HUDEP-2 (cell line): ENCODE results near the gene SLC7A7.
"Not testable (repeated sequence)": the region's sequence is repeated elsewhere in the genome, so short reads cannot be mapped to it uniquely, and the experiment has no call there.

Experiments used
- DNase-seq, 76 experiments: peaks; one replicate each; lab custom pipeline; 2025; ENCODE audit not compliant: unreplicated experiment in 76 of 76; lab: John Stamatoyannopoulos, UW

The SLC7A7 gene

GRCh38 chr14:22764382-22764781 is 50.9 kb downstream of the SLC7A7 start:
- DNase-seq, result no peak

GRCh38 chr14:22761734-22762133 is 53.5 kb downstream of the SLC7A7 start:
- DNase-seq, result no peak

- not testable (repeated sequence) for DNase-seq
Measured at GRCh38 chr14:22757972-22758650, 57.1 kb downstream of the SLC7A7 start.

- DNase-seq, result no peak
Measured at GRCh38 chr14:22753586-22753985, 61.6 kb downstream of the SLC7A7 start.

- DNase-seq, result no peak
Measured at GRCh38 chr14:22752422-22752821, 62.8 kb downstream of the SLC7A7 start.

- no peak for DNase-seq
Measured at GRCh38 chr14:22748631-22749068, 66.6 kb downstream of the SLC7A7 start.

- no peak for DNase-seq
Measured at GRCh38 chr14:22748206-22748605, 67.0 kb downstream of the SLC7A7 start.

GRCh38 chr14:22747769-22748168 is 67.5 kb downstream of the SLC7A7 start:
- DNase-seq, result no peak

- no peak for DNase-seq
Measured at GRCh38 chr14:22740020-22740419, 75.2 kb downstream of the SLC7A7 start.

GRCh38 chr14:22739423-22739822 is 75.8 kb downstream of the SLC7A7 start:
- DNase-seq, result no peak

- DNase-seq, result no peak
Measured at GRCh38 chr14:22737052-22737451, 78.2 kb downstream of the SLC7A7 start.

- not testable (repeated sequence) for DNase-seq
Measured at GRCh38 chr14:22736384-22736783, 78.9 kb downstream of the SLC7A7 start.

- DNase-seq, result no peak
Measured at GRCh38 chr14:22735096-22735495, 80.1 kb downstream of the SLC7A7 start.

- DNase-seq, result no peak
Measured at GRCh38 chr14:22733829-22734228, 81.4 kb downstream of the SLC7A7 start.

GRCh38 chr14:22732062-22732461 is 83.2 kb downstream of the SLC7A7 start:
- not testable (repeated sequence) for DNase-seq

GRCh38 chr14:22726012-22726411 is 89.2 kb downstream of the SLC7A7 start:
- DNase-seq, result no peak

- not testable (repeated sequence) for DNase-seq
Measured at GRCh38 chr14:22725374-22725773, 89.9 kb downstream of the SLC7A7 start.

GRCh38 chr14:22724847-22725246 is 90.4 kb downstream of the SLC7A7 start:
- not testable (repeated sequence) for DNase-seq

GRCh38 chr14:22723815-22724214 is 91.4 kb downstream of the SLC7A7 start:
- no peak for DNase-seq
